ENCODE measurements around the gene ADNP. TPM values are rescaled to one million over a fixed set of nuclear protein-coding genes. Genes with fewer than 3 reads are reported as not detected.

Gene ADNP
- polyA plus RNA-seq, 2 donors: 18.3 to 33.5 TPM

DNA sequence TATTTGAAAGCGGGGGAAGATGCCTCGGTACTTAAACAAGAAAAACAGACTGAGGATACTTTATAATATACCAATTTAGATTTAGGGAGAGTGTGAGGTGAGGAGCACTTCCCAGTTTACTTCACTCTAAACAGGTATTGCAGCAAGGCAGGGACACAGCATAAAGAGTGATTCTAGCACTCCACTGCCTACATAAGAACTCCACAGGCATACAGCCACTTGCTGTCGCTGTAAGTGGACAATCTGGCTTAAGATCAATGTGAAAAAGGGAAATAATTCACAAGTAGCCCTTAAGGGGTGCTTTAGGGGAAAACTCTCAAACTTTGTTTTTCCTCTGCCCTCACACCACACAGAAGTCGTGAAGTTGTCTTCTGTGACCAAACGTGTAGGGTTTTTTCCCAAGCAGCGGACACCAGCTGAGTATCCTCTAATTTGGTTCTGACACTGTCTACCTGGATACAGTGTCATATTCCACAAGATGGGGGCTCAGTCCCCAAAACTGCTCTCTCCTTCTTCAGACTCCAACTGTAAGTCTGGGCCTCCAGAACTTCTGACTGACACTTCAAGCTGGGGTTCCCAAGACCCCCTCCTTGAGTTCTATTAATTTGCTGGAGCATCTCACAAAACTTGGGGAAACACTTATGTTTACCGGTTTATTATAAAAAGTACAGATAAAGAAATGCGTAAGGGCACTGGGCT, 9.3 kb downstream of the ADNP start:
- Histone ChIP-seq H3K4me3 (ENCODE audit: low read depth in 1 of 2, low read length in 2 of 2) (no peak overlapping the region), H3K27ac (ENCODE audit: low read depth in 2 of 2, low read length in 1 of 2) (no peak overlapping the region), H3K36me3 (ENCODE audit: control insufficient read depth in 2 of 2, insufficient read depth in 2 of 2, low read length in 1 of 2) (peaks cover 0 to 3% of the 10 kb centered on the region in 2 donors), H3K9me3 (ENCODE audit: control insufficient read depth in 2 of 2, insufficient read depth in 1 of 2, low read depth in 1 of 2, low read length in 1 of 2) (no peaks in the 10 kb centered on the region), H3K27me3 (ENCODE audit: control insufficient read depth in 1 of 2, insufficient read depth in 2 of 2, low read length in 2 of 2) (no peaks in the 10 kb centered on the region), H3K4me1 (ENCODE audit: control insufficient read depth in 2 of 2, insufficient read depth in 2 of 2, low read length in 1 of 2) (peaks cover 5 to 8% of the 10 kb centered on the region in 2 donors)
- WGBS, 2 donors: 69% methylated on average over 8 of the region's 8 CpGs

DNA sequence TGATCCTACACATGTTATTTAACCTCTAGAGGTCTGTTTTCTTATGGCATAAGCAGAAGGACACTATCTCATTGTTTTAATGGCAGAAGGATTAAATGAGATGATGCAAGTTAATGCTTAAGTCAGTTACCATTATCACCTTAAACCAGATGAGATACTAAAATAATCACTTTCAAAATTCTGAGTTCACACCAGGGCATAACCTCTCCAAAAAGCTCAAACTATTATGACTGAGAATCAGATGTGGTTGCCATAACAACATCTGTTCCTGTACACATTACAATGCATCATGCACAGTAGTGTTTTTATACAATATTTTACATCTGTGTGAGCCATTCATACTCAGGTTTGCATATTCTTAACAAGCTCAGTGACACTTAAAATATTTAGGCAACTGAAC, 10.2 kb downstream of the ADNP start:
- H3K27ac ChIP-seq (ENCODE audit: low read depth in 2 of 2, low read length in 1 of 2): no peak overlapping the region

DNA sequence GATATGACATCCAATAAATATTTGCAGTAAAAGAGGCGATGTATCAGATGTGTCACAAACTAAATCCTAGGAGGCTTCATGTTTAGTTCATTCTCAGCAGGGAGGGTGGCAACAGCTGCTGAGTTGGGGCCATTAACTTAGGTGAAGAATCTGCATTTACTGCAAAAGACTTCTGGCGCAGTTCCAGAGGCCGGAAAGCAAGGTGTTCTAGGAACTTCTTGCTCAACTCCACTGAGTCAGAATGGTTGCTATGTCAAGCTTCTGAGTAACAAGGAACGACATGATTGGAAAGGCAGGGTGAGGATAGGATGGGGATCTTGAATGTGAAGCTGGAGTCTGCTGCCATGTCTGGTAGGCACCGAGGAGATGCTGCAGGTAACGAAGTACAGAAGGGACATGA, 11.7 kb downstream of the ADNP start:
- H3K27me3 ChIP-seq (ENCODE audit: control insufficient read depth in 1 of 2, insufficient read depth in 2 of 2, low read length in 2 of 2): no peaks in the 10 kb centered on the region
- H3K9me3 ChIP-seq (ENCODE audit: control insufficient read depth in 2 of 2, insufficient read depth in 1 of 2, low read depth in 1 of 2, low read length in 1 of 2): no peaks in the 10 kb centered on the region
- WGBS, 2 donors: 60 to 68% methylated on average over 6 of the region's 6 CpGs
- no peak overlapping the region for H3K4me3 ChIP-seq (ENCODE audit: low read depth in 1 of 2, low read length in 2 of 2)
- H3K4me1 ChIP-seq (ENCODE audit: control insufficient read depth in 2 of 2, insufficient read depth in 2 of 2, low read length in 1 of 2): peaks cover 5 to 13% of the 10 kb centered on the region in 2 donors
- peak overlapping the region in 1 of 2 donors; percentile 24 for H3K27ac ChIP-seq (ENCODE audit: low read depth in 2 of 2, low read length in 1 of 2)
- H3K36me3 ChIP-seq (ENCODE audit: control insufficient read depth in 2 of 2, insufficient read depth in 2 of 2, low read length in 1 of 2): peaks cover 0 to 3% of the 10 kb centered on the region in 2 donors

More for the DNA sequence above, 10.2 kb downstream of the ADNP start:
- H3K4me1 ChIP-seq (ENCODE audit: control insufficient read depth in 2 of 2, insufficient read depth in 2 of 2, low read length in 1 of 2): peaks cover 5 to 13% of the 10 kb centered on the region in 2 donors
- peaks cover 0 to 3% of the 10 kb centered on the region in 2 donors for H3K36me3 ChIP-seq (ENCODE audit: control insufficient read depth in 2 of 2, insufficient read depth in 2 of 2, low read length in 1 of 2)
- H3K27me3 ChIP-seq (ENCODE audit: control insufficient read depth in 1 of 2, insufficient read depth in 2 of 2, low read length in 2 of 2): no peaks in the 10 kb centered on the region
- H3K9me3 ChIP-seq (ENCODE audit: control insufficient read depth in 2 of 2, insufficient read depth in 1 of 2, low read depth in 1 of 2, low read length in 1 of 2): no peaks in the 10 kb centered on the region
- no peak overlapping the region for H3K4me3 ChIP-seq (ENCODE audit: low read depth in 1 of 2, low read length in 2 of 2)

DNA sequence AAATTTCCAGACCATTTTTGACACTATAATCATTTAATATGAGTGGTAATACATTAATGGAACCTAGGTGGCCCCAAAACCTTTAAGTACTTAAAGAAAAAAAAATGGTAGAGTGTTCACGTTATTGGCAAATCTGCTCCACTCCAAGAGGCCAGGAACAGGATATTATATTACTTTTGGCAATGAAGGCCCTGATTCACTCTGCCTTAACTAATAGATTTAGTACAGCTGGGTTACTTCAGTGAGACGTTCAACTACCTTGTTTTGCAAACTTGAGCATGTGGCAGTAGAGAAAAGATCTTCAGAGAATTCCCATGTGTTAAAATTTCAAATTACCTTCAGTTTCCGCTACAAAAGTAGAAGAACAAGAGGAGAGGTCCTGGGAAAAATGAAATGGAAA, 12.8 kb downstream of the ADNP start:
- peaks cover 5 to 13% of the 10 kb centered on the region in 2 donors for H3K4me1 ChIP-seq (ENCODE audit: control insufficient read depth in 2 of 2, insufficient read depth in 2 of 2, low read length in 1 of 2)

DNA sequence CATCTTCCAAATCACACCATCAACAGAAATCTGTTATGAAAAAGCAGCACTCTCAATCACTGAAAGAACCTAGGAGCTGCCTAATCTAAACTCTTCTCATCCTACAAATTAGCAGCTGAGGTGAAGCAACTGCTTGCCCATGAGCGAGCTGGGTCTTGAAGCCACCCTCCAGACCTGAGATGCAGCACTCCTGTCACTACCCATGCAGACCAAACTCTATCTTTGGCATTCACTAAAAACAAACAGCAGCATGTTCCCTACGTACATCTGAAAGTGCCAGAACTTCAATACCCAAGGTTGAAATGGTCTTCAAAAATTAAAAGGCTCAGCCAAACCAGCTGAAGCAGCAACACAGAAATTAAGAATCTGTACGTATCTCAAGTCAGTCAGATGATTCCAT, 14.3 kb downstream of the ADNP start:
- H3K27ac ChIP-seq (ENCODE audit: low read depth in 2 of 2, low read length in 1 of 2): peak overlapping the region in 1 of 2 donors; percentile 53
- H3K4me1 ChIP-seq (ENCODE audit: control insufficient read depth in 2 of 2, insufficient read depth in 2 of 2, low read length in 1 of 2): peaks cover 5 to 12% of the 10 kb centered on the region in 2 donors
- no peaks in the 10 kb centered on the region for H3K9me3 ChIP-seq (ENCODE audit: control insufficient read depth in 2 of 2, insufficient read depth in 1 of 2, low read depth in 1 of 2, low read length in 1 of 2)
- no peak overlapping the region for H3K4me3 ChIP-seq (ENCODE audit: low read depth in 1 of 2, low read length in 2 of 2)
- H3K36me3 ChIP-seq (ENCODE audit: control insufficient read depth in 2 of 2, insufficient read depth in 2 of 2, low read length in 1 of 2): no peaks in the 10 kb centered on the region
- H3K27me3 ChIP-seq (ENCODE audit: control insufficient read depth in 1 of 2, insufficient read depth in 2 of 2, low read length in 2 of 2): no peaks in the 10 kb centered on the region
- 57 to 68% methylated on average over 3 of the region's 3 CpGs for whole genome bisulfite sequencing, 2 donors

More for the DNA sequence above, 12.8 kb downstream of the ADNP start:
- no peak overlapping the region for H3K27ac ChIP-seq (ENCODE audit: low read depth in 2 of 2, low read length in 1 of 2)
- no peaks in the 10 kb centered on the region for H3K9me3 ChIP-seq (ENCODE audit: control insufficient read depth in 2 of 2, insufficient read depth in 1 of 2, low read depth in 1 of 2, low read length in 1 of 2)
- H3K4me3 ChIP-seq (ENCODE audit: low read depth in 1 of 2, low read length in 2 of 2): no peak overlapping the region
- no peaks in the 10 kb centered on the region for H3K27me3 ChIP-seq (ENCODE audit: control insufficient read depth in 1 of 2, insufficient read depth in 2 of 2, low read length in 2 of 2)
- no peaks in the 10 kb centered on the region for H3K36me3 ChIP-seq (ENCODE audit: control insufficient read depth in 2 of 2, insufficient read depth in 2 of 2, low read length in 1 of 2)
- WGBS, 2 donors: 44 to 57% methylated on average over 3 of the region's 3 CpGs

DNA sequence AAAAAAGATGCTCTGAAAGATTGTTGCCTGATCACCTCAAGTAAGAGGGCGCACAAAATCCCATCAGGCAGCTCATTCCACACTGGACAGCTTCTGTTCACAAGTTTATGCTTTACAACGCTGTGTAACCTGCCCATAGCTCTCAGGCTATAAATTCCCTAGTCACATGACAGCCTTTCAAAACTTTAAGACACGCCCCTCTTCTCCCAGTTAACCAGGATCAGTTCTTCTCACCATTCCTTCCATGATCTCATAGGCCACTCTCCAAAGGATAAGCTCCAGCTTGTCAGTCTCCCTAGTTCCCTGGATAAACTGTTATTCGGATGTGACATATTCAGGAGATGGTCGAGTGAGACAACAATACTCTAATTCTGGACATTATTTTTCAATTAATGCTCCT, 15.0 kb downstream of the ADNP start:
- Histone ChIP-seq H3K4me3 (ENCODE audit: low read depth in 1 of 2, low read length in 2 of 2) (no peak overlapping the region), H3K4me1 (ENCODE audit: control insufficient read depth in 2 of 2, insufficient read depth in 2 of 2, low read length in 1 of 2) (peaks cover 5 to 10% of the 10 kb centered on the region in 2 donors), H3K27ac (ENCODE audit: low read depth in 2 of 2, low read length in 1 of 2) (no peak overlapping the region), H3K36me3 (ENCODE audit: control insufficient read depth in 2 of 2, insufficient read depth in 2 of 2, low read length in 1 of 2) (no peaks in the 10 kb centered on the region), H3K9me3 (ENCODE audit: control insufficient read depth in 2 of 2, insufficient read depth in 1 of 2, low read depth in 1 of 2, low read length in 1 of 2) (no peaks in the 10 kb centered on the region), H3K27me3 (ENCODE audit: control insufficient read depth in 1 of 2, insufficient read depth in 2 of 2, low read length in 2 of 2) (no peaks in the 10 kb centered on the region)
- WGBS, 2 donors: 41 to 44% methylated on average over 5 of the region's 5 CpGs

DNA sequence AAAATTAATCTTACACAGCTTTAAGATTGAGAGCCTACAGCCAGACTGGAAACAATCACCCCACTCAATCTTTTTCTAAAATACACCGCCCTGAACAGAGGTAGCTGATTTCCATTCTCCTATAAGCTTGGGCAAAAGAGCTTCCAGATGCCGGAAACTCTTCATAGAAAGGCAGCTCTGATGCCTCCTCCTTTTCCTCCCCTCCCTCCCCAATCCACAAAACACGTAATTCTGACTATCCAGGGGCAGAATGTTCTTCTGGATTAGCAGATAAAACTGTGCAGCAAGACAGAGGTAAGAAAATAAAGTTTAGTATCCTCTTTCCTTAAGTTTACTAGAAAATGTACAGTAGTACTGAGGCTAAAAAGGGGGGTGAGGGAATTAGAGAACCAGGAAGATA, 15.8 kb downstream of the ADNP start:
- Histone ChIP-seq H3K36me3 (ENCODE audit: control insufficient read depth in 2 of 2, insufficient read depth in 2 of 2, low read length in 1 of 2) (no peaks in the 10 kb centered on the region), H3K4me1 (ENCODE audit: control insufficient read depth in 2 of 2, insufficient read depth in 2 of 2, low read length in 1 of 2) (peaks cover 5 to 10% of the 10 kb centered on the region in 2 donors), H3K4me3 (ENCODE audit: low read depth in 1 of 2, low read length in 2 of 2) (no peak overlapping the region), H3K9me3 (ENCODE audit: control insufficient read depth in 2 of 2, insufficient read depth in 1 of 2, low read depth in 1 of 2, low read length in 1 of 2) (no peaks in the 10 kb centered on the region), H3K27ac (ENCODE audit: low read depth in 2 of 2, low read length in 1 of 2) (no peak overlapping the region), H3K27me3 (ENCODE audit: control insufficient read depth in 1 of 2, insufficient read depth in 2 of 2, low read length in 2 of 2) (no peaks in the 10 kb centered on the region)
- WGBS, 2 donors: 39 to 42% methylated on average over 3 of the region's 3 CpGs

DNA sequence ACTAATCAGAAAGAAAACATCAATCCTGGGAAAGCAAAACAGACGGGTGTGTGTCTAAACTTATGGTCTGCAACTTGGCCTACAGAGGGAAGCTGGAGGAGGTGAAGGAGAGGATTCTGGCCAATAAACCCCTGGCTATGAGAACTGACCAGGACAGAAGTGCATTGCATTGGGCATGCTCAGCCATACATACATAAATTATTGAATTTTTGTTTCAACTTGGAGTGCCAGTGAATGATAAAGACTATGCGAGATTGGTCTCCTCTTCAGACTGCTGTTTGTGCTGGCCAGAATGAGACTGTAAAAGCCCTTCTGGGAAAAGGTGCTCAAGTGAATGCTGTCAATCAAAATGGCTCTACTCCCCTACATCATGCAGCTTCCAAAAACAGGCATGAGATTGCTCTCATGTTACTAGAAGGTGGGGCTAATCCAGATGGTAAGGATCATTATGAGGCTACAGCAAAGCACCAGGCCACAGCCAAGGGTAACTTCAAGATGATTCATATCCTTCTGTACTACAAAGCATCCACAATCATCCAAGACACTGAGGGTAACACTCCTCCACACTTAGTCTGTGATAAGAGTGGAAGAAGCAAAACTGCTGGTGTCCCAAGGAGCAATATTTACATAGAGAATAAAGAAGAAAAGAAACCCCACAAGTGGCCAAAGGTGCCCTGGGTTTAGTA, 17.4 kb downstream of the ADNP start:
- H3K4me1 ChIP-seq (ENCODE audit: control insufficient read depth in 2 of 2, insufficient read depth in 2 of 2, low read length in 1 of 2): peaks cover 0 to 6% of the 10 kb centered on the region in 2 donors
- no peak overlapping the region for H3K27ac ChIP-seq (ENCODE audit: low read depth in 2 of 2, low read length in 1 of 2)
- H3K4me3 ChIP-seq (ENCODE audit: low read depth in 1 of 2, low read length in 2 of 2): no peak overlapping the region
- H3K36me3 ChIP-seq (ENCODE audit: control insufficient read depth in 2 of 2, insufficient read depth in 2 of 2, low read length in 1 of 2): no peaks in the 10 kb centered on the region
- 62 to 67% methylated on average over 2 of the region's 2 CpGs for WGBS, 2 donors
- no peaks in the 10 kb centered on the region for H3K9me3 ChIP-seq (ENCODE audit: control insufficient read depth in 2 of 2, insufficient read depth in 1 of 2, low read depth in 1 of 2, low read length in 1 of 2)
- H3K27me3 ChIP-seq (ENCODE audit: control insufficient read depth in 1 of 2, insufficient read depth in 2 of 2, low read length in 2 of 2): no peaks in the 10 kb centered on the region

DNA sequence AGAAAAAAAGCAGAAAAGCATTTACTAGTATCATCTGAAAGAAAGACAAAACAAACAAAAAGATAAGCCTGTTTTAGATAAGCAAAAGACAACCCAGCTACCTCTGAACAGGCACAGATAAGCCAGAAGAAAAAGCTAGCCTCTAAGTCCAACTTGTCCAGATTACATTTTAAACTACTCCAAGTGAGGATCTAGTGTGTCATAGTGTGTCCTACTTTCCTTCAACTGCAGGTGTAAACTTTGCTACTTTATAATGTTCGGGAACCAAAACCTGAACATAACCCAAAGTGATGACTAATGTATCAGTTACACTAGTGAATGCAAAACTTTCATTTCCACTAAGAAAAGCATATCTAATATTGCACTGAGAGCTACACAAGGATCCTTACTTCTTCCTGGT, 19.5 kb downstream of the ADNP start:
- Histone ChIP-seq H3K4me1 (ENCODE audit: control insufficient read depth in 2 of 2, insufficient read depth in 2 of 2, low read length in 1 of 2) (peaks cover 0 to 4% of the 10 kb centered on the region in 2 donors), H3K27me3 (ENCODE audit: control insufficient read depth in 1 of 2, insufficient read depth in 2 of 2, low read length in 2 of 2) (no peaks in the 10 kb centered on the region), H3K4me3 (ENCODE audit: low read depth in 1 of 2, low read length in 2 of 2) (no peak overlapping the region), H3K9me3 (ENCODE audit: control insufficient read depth in 2 of 2, insufficient read depth in 1 of 2, low read depth in 1 of 2, low read length in 1 of 2) (no peaks in the 10 kb centered on the region), H3K36me3 (ENCODE audit: control insufficient read depth in 2 of 2, insufficient read depth in 2 of 2, low read length in 1 of 2) (no peaks in the 10 kb centered on the region), H3K27ac (ENCODE audit: low read depth in 2 of 2, low read length in 1 of 2) (no peak overlapping the region)
- WGBS, 2 donors: 35% methylated on average over 1 of the region's 1 CpG

DNA sequence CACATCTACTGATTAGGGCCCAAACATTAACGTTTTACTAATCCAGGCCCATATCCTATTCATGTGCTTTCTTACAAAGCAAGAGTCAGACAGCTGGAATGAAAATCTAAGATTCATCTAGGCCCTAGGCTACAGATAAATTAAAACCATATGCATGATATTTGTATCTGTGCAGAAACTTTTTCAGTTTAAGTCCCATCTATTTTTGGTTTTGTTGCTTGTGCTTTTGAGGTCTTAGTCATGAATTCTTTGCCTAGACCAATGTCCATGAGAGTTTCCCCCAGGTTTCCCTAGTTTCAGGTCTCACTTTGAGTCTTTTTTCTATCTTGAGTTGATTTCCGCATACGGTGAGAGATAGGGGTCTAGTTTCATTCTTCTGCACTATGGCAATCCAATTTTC, 20.2 kb downstream of the ADNP start:
- 55 to 57% methylated on average over 3 of the region's 3 CpGs for WGBS, 2 donors
- no peaks in the 10 kb centered on the region for H3K4me1 ChIP-seq (ENCODE audit: control insufficient read depth in 2 of 2, insufficient read depth in 2 of 2, low read length in 1 of 2)
- no peaks in the 10 kb centered on the region for H3K9me3 ChIP-seq (ENCODE audit: control insufficient read depth in 2 of 2, insufficient read depth in 1 of 2, low read depth in 1 of 2, low read length in 1 of 2)
- no peaks in the 10 kb centered on the region for H3K27me3 ChIP-seq (ENCODE audit: control insufficient read depth in 1 of 2, insufficient read depth in 2 of 2, low read length in 2 of 2)
- no peak overlapping the region for H3K27ac ChIP-seq (ENCODE audit: low read depth in 2 of 2, low read length in 1 of 2)
- no peak overlapping the region for H3K4me3 ChIP-seq (ENCODE audit: low read depth in 1 of 2, low read length in 2 of 2)
- no peaks in the 10 kb centered on the region for H3K36me3 ChIP-seq (ENCODE audit: control insufficient read depth in 2 of 2, insufficient read depth in 2 of 2, low read length in 1 of 2)
